Cerebellar nuclear complex (tissue), 1 donor: Measurements from ENCODE around the gene NSG1.

Source experiments
- DNase-seq, 2 experiments: peaks; one replicate each; lab custom pipeline; 2025; lab: John Stamatoyannopoulos, UW

The NSG1 gene

GRCh38 chr4:4396628-4397440 lies 9.9 kb downstream of the NSG1 start:
- no peak for DNase-seq

DNA sequence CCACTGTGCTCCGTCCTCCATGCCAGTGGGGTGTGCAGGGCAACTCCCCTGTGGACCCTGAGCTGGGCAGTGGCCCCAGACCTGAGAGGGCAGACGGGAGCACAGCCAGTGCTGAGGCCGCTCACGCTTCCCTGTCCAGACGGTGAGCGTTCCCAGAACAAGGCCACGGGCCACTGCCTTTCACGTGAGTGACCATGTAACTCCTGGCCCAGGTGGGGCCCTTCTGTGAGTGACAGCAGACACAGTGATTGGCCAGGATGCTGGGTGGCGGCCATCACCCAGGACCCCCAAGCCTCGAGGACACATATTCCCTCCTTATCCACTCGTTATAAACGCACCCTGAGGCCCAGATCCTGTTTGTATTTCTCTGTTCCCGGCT lies 10.5 kb downstream of the NSG1 start:
- DNase-seq, result no peak

DNA sequence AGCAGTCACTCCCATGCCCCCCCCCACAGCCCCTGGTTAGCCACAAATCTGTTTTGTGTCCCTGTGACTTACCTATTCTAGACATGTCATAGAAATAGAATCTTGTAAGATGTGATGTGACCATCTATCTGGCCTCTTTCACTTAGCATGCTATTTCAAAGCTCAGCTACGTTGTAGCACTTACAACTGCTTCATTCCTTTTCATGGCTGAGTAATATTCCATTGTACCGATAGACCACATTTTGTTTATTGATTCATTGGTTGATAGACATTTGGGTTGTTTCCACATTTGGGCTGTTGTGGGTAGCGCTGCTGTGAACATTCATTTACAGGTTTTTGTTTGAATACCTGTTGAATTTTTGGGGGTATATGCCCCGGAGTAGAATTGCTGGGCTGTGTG lies 11.5 kb downstream of the NSG1 start:
- DNase-seq, result no peak

DNA sequence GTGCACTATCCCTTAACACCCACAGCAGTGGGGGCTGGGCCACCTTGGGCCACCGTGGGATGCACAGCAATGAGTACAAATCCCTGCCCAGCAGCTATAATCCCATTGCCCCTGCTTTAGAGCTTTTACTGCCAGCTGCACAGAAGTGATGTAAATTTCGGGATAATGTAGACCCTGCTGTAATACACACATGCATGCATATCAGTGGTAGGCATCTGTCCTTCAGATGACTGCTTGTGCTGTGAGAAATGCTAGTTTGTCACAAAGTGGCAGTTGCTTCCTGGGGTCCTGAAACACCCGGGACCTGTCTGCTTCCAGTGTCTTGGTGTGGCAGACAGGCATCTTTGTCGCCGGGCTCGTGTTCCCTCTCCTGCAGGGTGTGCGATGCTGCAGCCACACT lies 14.1 kb downstream of the NSG1 start:
- DNase-seq, result no peak

DNA sequence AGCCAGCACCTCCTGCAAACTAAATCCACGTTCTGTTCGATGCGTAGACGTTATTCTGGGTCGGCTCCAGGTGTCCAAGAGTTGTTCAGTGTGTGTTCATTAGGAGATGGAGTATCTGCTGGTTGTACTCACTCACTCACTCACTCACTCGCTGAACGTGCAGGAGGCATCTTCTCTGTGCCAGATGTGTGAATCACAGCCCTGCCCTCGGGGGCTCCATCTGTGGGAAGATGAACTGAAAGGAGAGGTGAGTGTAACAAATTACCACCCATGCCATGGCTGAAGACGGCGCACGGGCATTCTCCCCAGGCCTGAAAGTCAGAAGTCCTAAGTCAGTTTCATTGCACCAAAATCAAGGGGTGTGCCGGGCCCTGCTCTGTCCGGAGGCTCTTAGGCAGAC lies 16.1 kb downstream of the NSG1 start:
- no peak for DNase-seq

- no peak for DNase-seq
Observed at GRCh38 chr4:4405358-4405962, 18.6 kb downstream of the NSG1 start.

GRCh38 chr4:4406455-4407298 lies 19.8 kb downstream of the NSG1 start:
- DNase-seq, result no peak

DNA sequence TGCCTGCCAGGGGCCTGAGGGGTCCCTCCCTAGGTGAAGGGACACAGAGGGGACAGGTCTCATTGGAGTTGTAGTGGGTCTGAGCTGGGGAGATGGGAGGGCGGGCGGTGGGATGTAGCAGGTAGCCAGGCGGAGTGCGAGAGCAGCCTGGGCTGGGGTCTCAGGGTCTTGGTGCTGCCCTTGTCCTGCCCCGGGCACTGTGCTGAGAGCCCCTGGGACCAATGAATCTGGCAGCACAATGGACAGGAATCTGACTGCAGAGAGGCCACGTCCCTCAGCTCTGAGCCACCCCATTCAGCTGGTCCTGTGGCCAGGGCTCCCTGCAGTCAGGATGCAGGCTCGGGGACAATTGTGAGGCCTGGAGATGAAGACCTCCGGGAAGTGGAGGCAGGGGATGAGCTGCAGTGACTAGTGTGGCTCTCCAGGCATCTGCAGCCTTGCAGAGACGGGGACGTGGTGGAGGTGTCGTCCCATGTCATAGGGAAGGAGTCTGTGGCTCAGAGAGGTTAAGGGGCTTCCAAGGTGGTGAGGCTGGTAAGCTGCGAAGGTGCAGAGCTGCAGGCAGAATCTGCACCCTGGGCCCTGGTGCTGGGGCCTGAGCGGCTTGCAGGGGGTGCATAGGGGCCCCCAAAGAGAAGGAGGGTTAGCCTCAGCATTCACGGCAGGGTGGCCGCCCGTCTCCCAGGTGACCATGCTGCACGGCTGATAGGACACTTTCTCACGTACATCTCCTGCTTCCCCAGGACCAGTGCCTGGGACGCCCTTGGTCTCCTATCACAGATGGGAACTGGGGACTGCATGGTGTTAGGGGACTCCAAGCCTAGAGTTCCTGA lies 20.6 kb downstream of the NSG1 start:
- no peak for DNase-seq

DNA sequence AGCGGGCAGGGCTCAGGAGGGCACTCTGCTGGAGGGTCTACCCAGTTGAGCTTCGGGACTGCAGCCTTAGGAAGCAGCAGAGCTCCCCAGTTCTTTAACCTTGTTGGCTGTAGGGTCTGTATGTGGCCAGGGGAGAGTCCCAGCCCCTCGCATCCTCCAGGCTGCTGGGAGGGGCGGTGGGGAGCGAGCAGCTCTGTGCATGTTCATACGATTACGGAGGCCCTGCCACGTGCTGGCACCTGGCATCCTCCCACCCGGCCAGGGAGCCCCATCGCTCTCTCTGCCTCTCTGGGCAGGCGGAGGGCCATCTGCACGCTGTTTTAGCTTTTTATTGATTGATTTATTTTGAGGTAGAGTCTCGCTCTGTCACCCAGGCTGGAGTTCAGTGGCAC lies 21.2 kb downstream of the NSG1 start:
- DNase-seq, result no peak

DNA sequence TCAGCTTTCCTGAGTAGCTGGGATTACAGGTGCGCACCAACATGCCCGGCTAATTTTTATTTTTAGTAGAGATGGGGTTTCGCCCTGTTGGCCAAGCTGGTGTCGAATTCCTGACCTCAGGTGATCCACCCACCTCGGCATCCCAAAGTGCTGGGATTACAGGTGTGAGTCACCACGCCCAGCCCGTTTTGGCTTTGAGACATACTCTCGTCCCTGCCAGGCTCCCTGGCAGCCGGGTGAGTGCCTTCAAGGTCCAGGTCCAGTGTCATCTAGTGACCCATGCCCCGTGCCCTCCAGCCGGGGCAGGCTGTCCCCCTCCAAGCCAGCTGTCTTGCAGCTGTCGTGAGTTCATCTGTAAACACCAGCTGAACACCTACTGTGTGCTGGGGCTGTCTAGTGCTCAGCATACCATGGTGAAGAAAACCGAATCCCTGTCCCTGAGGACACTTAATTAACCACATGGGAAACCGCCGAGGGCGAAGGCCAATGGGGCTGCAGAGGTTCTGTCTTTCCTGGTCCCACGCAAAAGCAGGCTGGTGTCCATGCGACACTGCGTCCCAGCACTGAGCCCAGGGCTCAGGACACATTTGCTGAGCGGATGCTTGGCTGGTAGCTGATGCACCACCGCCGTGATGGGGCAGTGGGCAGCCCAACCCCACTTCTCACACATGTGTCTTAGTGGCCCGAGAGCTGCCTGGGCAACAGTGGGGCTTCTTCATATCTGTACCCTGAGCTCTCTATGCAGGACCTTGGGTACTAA lies 21.9 kb downstream of the NSG1 start:
- DNase-seq, result no peak

- no peak for DNase-seq
Observed at GRCh38 chr4:4409416-4410115, 22.7 kb downstream of the NSG1 start.

- no peak for DNase-seq
Observed at GRCh38 chr4:4410271-4410670, 23.4 kb downstream of the NSG1 start.

DNA sequence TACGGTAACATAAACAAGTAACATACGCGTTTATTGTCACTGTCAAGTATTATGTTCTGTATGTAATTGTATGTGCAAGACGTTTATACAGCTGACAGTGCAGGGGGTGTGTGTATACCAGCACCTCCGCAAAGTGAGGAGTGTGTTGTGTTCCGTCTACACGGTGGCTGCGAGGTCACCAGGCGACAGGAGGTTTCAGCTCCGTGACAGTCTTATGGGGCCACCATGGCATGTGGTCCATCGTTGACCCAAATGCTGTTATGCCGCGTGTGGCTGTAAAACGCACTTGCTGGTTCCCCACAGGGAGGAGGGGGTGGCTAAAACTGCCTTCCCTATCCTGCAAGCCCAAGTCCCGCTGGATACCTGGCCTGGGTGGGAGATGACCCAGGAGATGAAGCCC lies 25.0 kb downstream of the NSG1 start:
- DNase-seq, result no peak

- DNase-seq, result no peak
Observed at GRCh38 chr4:4412641-4413372, 25.9 kb downstream of the NSG1 start.

DNA sequence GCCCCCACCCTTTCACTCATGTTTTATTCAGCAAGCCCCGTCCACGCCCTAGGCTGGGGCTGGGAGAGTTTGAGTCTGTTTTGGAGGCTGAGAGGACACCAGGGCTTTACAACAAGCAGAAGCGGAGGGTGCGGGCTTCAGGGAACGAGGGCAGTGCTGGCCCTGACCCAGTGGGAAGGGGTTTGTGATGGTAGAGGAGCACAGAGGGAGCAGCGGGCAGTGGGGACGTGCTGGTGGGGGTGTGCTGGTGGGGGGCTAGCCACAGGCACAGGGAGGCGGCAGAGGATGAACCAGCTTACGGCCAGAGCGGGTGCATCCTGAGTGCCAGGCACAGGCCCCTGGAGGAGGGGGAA lies 26.4 kb downstream of the NSG1 start:
- DNase-seq, result no peak

GRCh38 chr4:4413806-4414205 lies 26.9 kb downstream of the NSG1 start:
- DNase-seq, result no peak

DNA sequence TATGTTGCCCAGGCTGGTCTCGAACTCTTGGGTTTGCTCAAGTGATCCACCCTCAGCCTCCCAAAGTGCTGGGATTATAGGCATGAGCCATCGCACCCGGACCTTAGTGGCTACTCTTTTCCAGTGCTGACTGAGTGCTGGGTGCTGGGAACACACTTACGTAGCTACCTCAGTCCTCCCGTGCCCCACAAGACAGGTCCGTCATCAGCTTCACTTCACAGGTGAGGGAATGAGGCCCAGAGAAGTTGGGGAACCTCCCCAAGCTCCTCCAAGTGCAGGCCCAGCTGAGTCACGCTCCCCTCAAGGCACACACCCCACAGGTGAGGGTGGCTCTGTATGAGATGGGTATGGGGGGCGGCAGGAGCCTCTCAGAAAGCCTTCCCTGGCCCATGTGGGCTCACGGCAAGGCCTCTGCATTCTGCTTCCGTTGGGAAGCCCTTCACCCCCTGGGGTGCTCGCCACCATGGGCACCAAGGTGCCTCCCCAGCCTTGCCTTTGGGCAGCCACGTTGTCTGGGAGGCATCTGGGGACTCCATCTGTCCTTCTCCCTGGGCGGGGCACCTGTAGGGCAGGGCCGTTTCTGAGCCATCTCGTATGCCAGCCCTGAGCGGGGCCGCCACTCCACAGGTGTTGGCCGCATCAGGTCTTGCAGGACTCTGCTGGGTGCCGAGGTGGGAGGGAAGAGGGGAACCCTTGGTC lies 28.4 kb downstream of the NSG1 start:
- DNase-seq, result no peak

GRCh38 chr4:4415806-4416805 lies 29.2 kb downstream of the NSG1 start:
- no peak for DNase-seq
